Osteoblast (primary cell): ENCODE results near the gene NUFIP1. TPM values are rescaled to one million over a fixed set of nuclear protein-coding genes. Genes with fewer than 3 reads are reported as not detected.

ENCODE experiments used
- DNase-seq: peaks from one replicate; pipeline ENCODE4 v3.0.0; 2011; ENCODE audit warnings: low spot score, mixed read lengths; ENCODE audit not compliant: insufficient read length; ENCODE audit errors: missing footprints
- H2AFZ ChIP-seq: 2 replicates; pipeline ENCODE4 v1.6.0; 2011; ENCODE audit warnings: mild to moderate bottlenecking, low read length
- H3K27ac ChIP-seq: 2 replicates; pipeline ENCODE4 v1.5.1; 2011; ENCODE audit warnings: mild to moderate bottlenecking, low read depth, low read length, moderate library complexity
- H3K27me3 ChIP-seq: 2 replicates; pipeline ENCODE4 v1.6.0; 2012; ENCODE audit warnings: mild to moderate bottlenecking, control low read depth, inconsistent platforms, low read length, moderate library complexity; ENCODE audit not compliant: insufficient read depth
- H3K36me3 ChIP-seq: 2 replicates; pipeline ENCODE4 v1.5.1; 2011; ENCODE audit warnings: mild to moderate bottlenecking, low read length, control low read depth, moderate library complexity; ENCODE audit not compliant: insufficient read depth
- H3K4me1 ChIP-seq: 2 replicates; pipeline ENCODE4 v1.5.1; 2011; ENCODE audit warnings: mild to moderate bottlenecking, low read length, control low read depth, moderate library complexity; ENCODE audit not compliant: insufficient read depth
- H3K4me2 ChIP-seq: 2 replicates; pipeline ENCODE4 v1.6.0; 2011; ENCODE audit warnings: mild to moderate bottlenecking, low read length; ENCODE audit not compliant: insufficient read depth
- H3K4me3 ChIP-seq: fragments of 200-600 bp; sonication (generic); 3 replicates; pipeline ENCODE4 v1.5.1; 2012; ENCODE audit warnings: mild to moderate bottlenecking, low read length, inconsistent platforms; ENCODE audit not compliant: insufficient read depth
- H3K79me2 ChIP-seq: 2 replicates; pipeline ENCODE4 v1.6.0; 2012; ENCODE audit warnings: mild to moderate bottlenecking, low read length, control low read depth, inconsistent platforms; ENCODE audit not compliant: insufficient read depth
- H3K9me3 ChIP-seq: 2 replicates; pipeline ENCODE4 v1.5.1; 2011; ENCODE audit warnings: low read depth, low read length, control low read depth
- H4K20me1 ChIP-seq: 2 replicates; pipeline ENCODE4 v1.6.0; 2012; ENCODE audit warnings: mild to moderate bottlenecking, low read length, control low read depth; ENCODE audit not compliant: insufficient read depth
- CTCF ChIP-seq: IDR thresholded peaks from 2 replicates; pipeline ENCODE4 v1.5.1; 2011; ENCODE audit warnings: mild to moderate bottlenecking, low read depth, low read length, moderate library complexity; ENCODE audit errors: extremely low read depth
- total RNA-seq: library from RNA; depleted of rRNA; stranded (reverse); fragments of >200 nt; gene quantifications from 2 replicates; pipeline ENCODE4 v1.2.3, GENCODE V29; 2012

The NUFIP1 gene
- total RNA-seq, result 2.4 and 3.3 TPM in 2 replicates

GRCh38 chr13:44989071-44989889 lies at the start of gene NUFIP1, which contains the start of gene GPALPP1:
Gene NUFIP1 (minus strand): TSS chr13:44989471. CDS start chr13:44989436, 35 bp downstream.
Gene GPALPP1 (plus strand): TSS chr13:44989538. CDS start chr13:44989655, 117 bp downstream.
- H3K4me1 ChIP-seq, result peaks cover 22% of the 10 kb centered on the region
- peak within 1 kb of the TSS; percentile 99 for H3K4me3 ChIP-seq
- H3K9me3 ChIP-seq, result no peaks in the 10 kb centered on the region
- H3K4me2 ChIP-seq, result peak within 1 kb of the TSS; percentile 90
- peak within 1 kb of the TSS; percentile 96 for H3K27ac ChIP-seq
- no peaks in the 10 kb centered on the region for H3K27me3 ChIP-seq
- H4K20me1 ChIP-seq, result peaks cover 13% of the 10 kb centered on the region
- peaks cover 89% of the 10 kb centered on the region for H3K79me2 ChIP-seq
- H2AFZ ChIP-seq, result peak within 1 kb of the TSS; percentile 96
- no peak for TF ChIP-seq CTCF
- peak; percentile 98 for DNase-seq
- H3K36me3 ChIP-seq, result no peaks in the 10 kb centered on the region

GRCh38 chr13:45036206-45036605 lies 46.9 kb upstream of the NUFIP1 start:
- no peaks in the 10 kb centered on the region for H4K20me1 ChIP-seq
- H3K4me3 ChIP-seq, result no peak overlapping the region
- H3K4me1 ChIP-seq, result no peaks in the 10 kb centered on the region
- H3K27ac ChIP-seq, result no peak overlapping the region
- H3K4me2 ChIP-seq, result no peak overlapping the region
- DNase-seq, result no peak
- no peaks in the 10 kb centered on the region for H3K79me2 ChIP-seq
- no peaks in the 10 kb centered on the region for H3K36me3 ChIP-seq
- H2AFZ ChIP-seq, result no peak overlapping the region
- TF ChIP-seq CTCF, result no peak
- no peaks in the 10 kb centered on the region for H3K27me3 ChIP-seq
- H3K9me3 ChIP-seq, result no peaks in the 10 kb centered on the region

GRCh38 chr13:45034342-45034741 lies 45.1 kb upstream of the NUFIP1 start:
- no peak for TF ChIP-seq CTCF
- no peak overlapping the region for H3K4me2 ChIP-seq
- no peak overlapping the region for H3K27ac ChIP-seq
- H3K36me3 ChIP-seq, result no peaks in the 10 kb centered on the region
- H4K20me1 ChIP-seq, result no peaks in the 10 kb centered on the region
- no peaks in the 10 kb centered on the region for H3K4me1 ChIP-seq
- DNase-seq, result no peak
- no peak overlapping the region for H3K4me3 ChIP-seq
- H3K9me3 ChIP-seq, result no peaks in the 10 kb centered on the region
- no peaks in the 10 kb centered on the region for H3K27me3 ChIP-seq
- H3K79me2 ChIP-seq, result no peaks in the 10 kb centered on the region
- H2AFZ ChIP-seq, result no peak overlapping the region

GRCh38 chr13:45024847-45025246 lies 35.6 kb upstream of the NUFIP1 start:
- no peak for DNase-seq
- TF ChIP-seq CTCF, result no peak

More at GRCh38 chr13:45024847-45025246, 35.6 kb upstream of the NUFIP1 start:
- H3K4me3 ChIP-seq, result no peak overlapping the region
- H3K27ac ChIP-seq, result no peak overlapping the region
- H3K4me1 ChIP-seq, result no peaks in the 10 kb centered on the region
- no peaks in the 10 kb centered on the region for H3K27me3 ChIP-seq
- no peaks in the 10 kb centered on the region for H3K79me2 ChIP-seq
- H4K20me1 ChIP-seq, result no peaks in the 10 kb centered on the region
- H3K36me3 ChIP-seq, result peaks cover 42% of the 10 kb centered on the region
- H2AFZ ChIP-seq, result no peak overlapping the region
- no peak overlapping the region for H3K4me2 ChIP-seq
- no peaks in the 10 kb centered on the region for H3K9me3 ChIP-seq
